ENCODE measurements around the gene SUCLA2.

GRCh38 chr13:47999973-48000372 is 1.1 kb downstream of the SUCLA2 start:
- no peak for TF ChIP-seq POLR2AphosphoS5 (IDR thresholded peaks at IDR 0.05; ENCODE audit: low read depth, low read length)
- no peak for TF ChIP-seq REST (IDR thresholded peaks at IDR 0.05; ENCODE audit: insufficient read depth in 1 of 2, low read depth in 2 of 2, low read length in 2 of 2)
- TF ChIP-seq TAF1 (IDR thresholded peaks at IDR 0.05; ENCODE audit: borderline replicate concordance, insufficient read depth, low read length): no peak
- TF ChIP-seq FOXP2 (optimal IDR thresholded peaks at IDR 0.05; ENCODE audit: borderline replicate concordance, extremely low read depth, extremely low read length, insufficient read depth): no peak
- TF ChIP-seq SIN3A (IDR thresholded peaks at IDR 0.05; ENCODE audit: borderline replicate concordance, insufficient read depth, low read length): no peak
